Sigmoid colon (tissue), 4 donors: ENCODE measurements around the gene APBB1IP.

Experiments used
- CTCF ChIP-seq, 4 experiments: fragments of 450-650 bp in 3 of 4; fragments of 200-600 bp in 1 of 4; IDR thresholded peaks; one replicate each; pipeline ENCODE4 v1.5.1; 2016 to 2019; ENCODE audit warnings: antibody characterized with exemption in 4 of 4, mild to moderate bottlenecking in 3 of 4, moderate library complexity in 2 of 4
- EP300 ChIP-seq, 4 donors: sonication (generic); formaldehyde crosslinking; IDR thresholded peaks; one replicate each; pipeline ENCODE4 v1.6.1; 2017; ENCODE audit warnings: antibody characterized with exemption in 4 of 4
- POLR2AphosphoS5 ChIP-seq, 4 donors: sonication (generic); formaldehyde crosslinking; IDR thresholded peaks; one replicate each; pipeline ENCODE4 v1.6.1; 2017; ENCODE audit warnings: antibody characterized with exemption in 4 of 4

- no peak for TF ChIP-seq EP300 (IDR thresholded peaks at IDR 0.05)
- TF ChIP-seq CTCF (IDR thresholded peaks at IDR 0.05) = no peak
- no peak for TF ChIP-seq POLR2AphosphoS5 (IDR thresholded peaks at IDR 0.05)
Observed at GRCh38 chr10:26445411-26446031, 7.4 kb downstream of the APBB1IP start.
